H9 (cell line): ENCODE data around the gene PRTN3. TPM values are rescaled to one million over a fixed set of nuclear protein-coding genes. Genes with fewer than 3 reads are reported as not detected.

ENCODE experiments used
- DNase-seq: peaks from one replicate; pipeline ENCODE4 v3.0.0-alpha.2; 2017
- H2AFZ ChIP-seq: one replicate; pipeline ENCODE4 v1.6.1; 2013; ENCODE audit warnings: mild to moderate bottlenecking, low read length, control low read depth, moderate library complexity
- H2AK5ac ChIP-seq: 2 replicates; pipeline ENCODE4 v1.6.1; 2013; ENCODE audit warnings: low read length, control low read depth, mixed read lengths; ENCODE audit not compliant: insufficient read length
- H2BK120ac ChIP-seq: one replicate; pipeline ENCODE4 v1.6.1; 2013; ENCODE audit warnings: low read depth, mild to moderate bottlenecking, low read length, control low read depth, inconsistent platforms; ENCODE audit not compliant: poor library complexity, severe bottlenecking
- H2BK12ac ChIP-seq: 2 replicates; pipeline ENCODE4 v1.6.1; 2013; ENCODE audit warnings: low read length, control low read depth, mixed read lengths, low read depth; ENCODE audit not compliant: insufficient read length
- H2BK15ac ChIP-seq: 2 replicates; pipeline ENCODE4 v1.6.1; 2013; ENCODE audit warnings: low read depth, low read length, control low read depth
- H2BK20ac ChIP-seq: one replicate; pipeline ENCODE4 v1.6.1; 2013; ENCODE audit warnings: low read depth, mild to moderate bottlenecking, low read length, control low read depth, inconsistent platforms; ENCODE audit not compliant: poor library complexity, severe bottlenecking
- H2BK5ac ChIP-seq: 2 replicates; pipeline ENCODE4 v1.6.1; 2013; ENCODE audit warnings: low read length, control low read depth, mixed read lengths; ENCODE audit not compliant: insufficient read length
- H3K14ac ChIP-seq: 2 replicates; pipeline ENCODE4 v1.6.1; 2013; ENCODE audit warnings: low read length, control low read depth; ENCODE audit not compliant: insufficient read depth
- H3K18ac ChIP-seq: 2 replicates; pipeline ENCODE4 v1.6.1; 2013; ENCODE audit warnings: low read depth, mild to moderate bottlenecking, mixed read lengths, low read length, control low read depth; ENCODE audit not compliant: insufficient read length
- H3K23ac ChIP-seq: 2 replicates; pipeline ENCODE4 v1.6.1; 2013; ENCODE audit warnings: low read length, control low read depth, mixed read lengths, low read depth; ENCODE audit not compliant: insufficient read length
- H3K23me2 ChIP-seq: 2 replicates; pipeline ENCODE4 v1.6.1; 2013; ENCODE audit warnings: low read depth, mild to moderate bottlenecking, mixed read lengths, low read length, control low read depth; ENCODE audit not compliant: insufficient read length, poor library complexity, severe bottlenecking
- H3K27ac ChIP-seq: 2 replicates; pipeline ENCODE4 v1.5.1; 2013; ENCODE audit warnings: low read length, control low read depth, mixed read lengths, low read depth; ENCODE audit not compliant: insufficient read length
- H3K27me3 ChIP-seq: 2 replicates; pipeline ENCODE4 v1.6.1; 2013; ENCODE audit warnings: low read length, control low read depth, inconsistent platforms; ENCODE audit not compliant: insufficient read depth
- H3K4ac ChIP-seq: 2 replicates; pipeline ENCODE4 v1.6.1; 2013; ENCODE audit warnings: low read depth, mild to moderate bottlenecking, control low read depth, inconsistent platforms, low read length, moderate library complexity
- H3K4me1 ChIP-seq: 2 replicates; pipeline ENCODE4 v1.6.1; 2013; ENCODE audit warnings: low read length, control low read depth, inconsistent platforms; ENCODE audit not compliant: insufficient read depth
- H3K4me2 ChIP-seq: 2 replicates; pipeline ENCODE4 v1.6.1; 2013; ENCODE audit warnings: low read length, control low read depth, mixed read lengths; ENCODE audit not compliant: insufficient read length, insufficient read depth
- H3K56ac ChIP-seq: 2 replicates; pipeline ENCODE4 v1.6.1; 2013; ENCODE audit warnings: low read depth, mild to moderate bottlenecking, mixed read lengths, low read length, control low read depth; ENCODE audit not compliant: insufficient read length
- H3K79me1 ChIP-seq: 2 replicates; pipeline ENCODE4 v1.6.1; 2013; ENCODE audit warnings: low read depth, mild to moderate bottlenecking, moderate library complexity, low read length, control low read depth, inconsistent platforms; ENCODE audit not compliant: insufficient read depth, poor library complexity, severe bottlenecking
- H3K79me2 ChIP-seq: 2 replicates; pipeline ENCODE4 v1.6.1; 2013; ENCODE audit warnings: low read length, control low read depth, inconsistent platforms; ENCODE audit not compliant: insufficient read depth
- H3K9ac ChIP-seq: 2 replicates; pipeline ENCODE4 v1.6.1; 2013; ENCODE audit warnings: low read length, control low read depth, mixed read lengths; ENCODE audit not compliant: insufficient read length; ENCODE audit errors: extremely low read depth
- H3K9me3 ChIP-seq: one replicate; pipeline ENCODE4 v1.6.1; 2013; ENCODE audit warnings: low read depth, low read length, inconsistent platforms; ENCODE audit not compliant: control insufficient read depth
- H3T11ph ChIP-seq: one replicate; pipeline ENCODE4 v1.6.1; 2013; ENCODE audit warnings: mild to moderate bottlenecking, low read length, control low read depth, inconsistent platforms
- H4K20me1 ChIP-seq: one replicate; pipeline ENCODE4 v1.6.1; 2013; ENCODE audit not compliant: control insufficient read depth, insufficient read length, insufficient read depth
- H4K5ac ChIP-seq: 2 replicates; pipeline ENCODE4 v1.6.1; 2013; ENCODE audit warnings: low read depth, mild to moderate bottlenecking, mixed read lengths, low read length, control low read depth; ENCODE audit not compliant: insufficient read length
- H4K8ac ChIP-seq: replicated peaks from 2 replicates; pipeline ENCODE4 v1.6.1; 2013; ENCODE audit warnings: low read length, control low read depth, mixed read lengths, low read depth; ENCODE audit not compliant: insufficient read length
- H4K91ac ChIP-seq: 2 replicates; pipeline ENCODE4 v1.6.1; 2013; ENCODE audit warnings: low read depth, mild to moderate bottlenecking, moderate library complexity, mixed read lengths, low read length, control low read depth; ENCODE audit not compliant: insufficient read length
- H3K27ac Mint-ChIP-seq, 3 experiments: 2 replicates in 2 of 3; 3 replicates in 1 of 3; pipeline ENCODE4 v1.8.0; 2020 to 2021; ENCODE audit warnings: mixed read lengths in 3 of 3, mild to moderate bottlenecking in 1 of 3, moderate library complexity in 1 of 3
- H3K27me3 Mint-ChIP-seq: 2 replicates; pipeline ENCODE4 v1.8.0; 2021; ENCODE audit warnings: low read depth, mild to moderate bottlenecking, moderate library complexity, mixed read lengths
- H3K36me3 Mint-ChIP-seq, 3 experiments: 2 replicates in 2 of 3; 3 replicates in 1 of 3; pipeline ENCODE4 v1.8.0; 2020 to 2021; ENCODE audit warnings: low read depth in 3 of 3, mixed read lengths in 3 of 3; ENCODE audit not compliant: insufficient read depth in 1 of 3
- H3K4me1 Mint-ChIP-seq, 2 experiments: 2 replicates each; pipeline ENCODE4 v1.8.0; 2020; ENCODE audit warnings: mixed read lengths in 2 of 2
- H3K4me3 Mint-ChIP-seq, 2 experiments: 2 replicates in 1 of 2; 3 replicates in 1 of 2; pipeline ENCODE4 v1.8.0; 2020 to 2021; ENCODE audit warnings: mild to moderate bottlenecking in 2 of 2, mixed read lengths in 2 of 2, moderate library complexity in 1 of 2
- H3K9me3 Mint-ChIP-seq, 2 experiments: 2 replicates in 1 of 2; 3 replicates in 1 of 2; pipeline ENCODE4 v1.8.0; 2020; ENCODE audit warnings: mild to moderate bottlenecking in 2 of 2, mixed read lengths in 2 of 2, moderate library complexity in 1 of 2
- WGBS: extraction: QIAGEN DNeasy Blood & Tissue Kit; methylation state at CpG from one replicate; pipeline ENCODE4 v1.1.7; 2013; ENCODE audit warnings: missing lambda C conversion rate, low lambda C conversion rate, mixed read lengths; ENCODE audit not compliant: insufficient read length; ENCODE audit errors: extremely low coverage; 5-methylcytosine and 5-hydroxymethylcytosine counted together
- total RNA-seq: library from RNA; stranded (reverse); gene quantifications from 2 replicates; pipeline ENCODE4 v1.2.1, GENCODE V29; 2021
- TF ChIP-seq, protein P1 (sequence below): fragments of 200-600 bp; sonication (generic); conservative IDR thresholded peaks from 3 replicates; pipeline ENCODE4 v1.8.0; 2021; ENCODE audit warnings: antibody characterized with exemption, mild to moderate bottlenecking

Gene PRTN3
- total RNA-seq, 1 experiment from 2014 or later, result 0.31 TPM

DNA sequence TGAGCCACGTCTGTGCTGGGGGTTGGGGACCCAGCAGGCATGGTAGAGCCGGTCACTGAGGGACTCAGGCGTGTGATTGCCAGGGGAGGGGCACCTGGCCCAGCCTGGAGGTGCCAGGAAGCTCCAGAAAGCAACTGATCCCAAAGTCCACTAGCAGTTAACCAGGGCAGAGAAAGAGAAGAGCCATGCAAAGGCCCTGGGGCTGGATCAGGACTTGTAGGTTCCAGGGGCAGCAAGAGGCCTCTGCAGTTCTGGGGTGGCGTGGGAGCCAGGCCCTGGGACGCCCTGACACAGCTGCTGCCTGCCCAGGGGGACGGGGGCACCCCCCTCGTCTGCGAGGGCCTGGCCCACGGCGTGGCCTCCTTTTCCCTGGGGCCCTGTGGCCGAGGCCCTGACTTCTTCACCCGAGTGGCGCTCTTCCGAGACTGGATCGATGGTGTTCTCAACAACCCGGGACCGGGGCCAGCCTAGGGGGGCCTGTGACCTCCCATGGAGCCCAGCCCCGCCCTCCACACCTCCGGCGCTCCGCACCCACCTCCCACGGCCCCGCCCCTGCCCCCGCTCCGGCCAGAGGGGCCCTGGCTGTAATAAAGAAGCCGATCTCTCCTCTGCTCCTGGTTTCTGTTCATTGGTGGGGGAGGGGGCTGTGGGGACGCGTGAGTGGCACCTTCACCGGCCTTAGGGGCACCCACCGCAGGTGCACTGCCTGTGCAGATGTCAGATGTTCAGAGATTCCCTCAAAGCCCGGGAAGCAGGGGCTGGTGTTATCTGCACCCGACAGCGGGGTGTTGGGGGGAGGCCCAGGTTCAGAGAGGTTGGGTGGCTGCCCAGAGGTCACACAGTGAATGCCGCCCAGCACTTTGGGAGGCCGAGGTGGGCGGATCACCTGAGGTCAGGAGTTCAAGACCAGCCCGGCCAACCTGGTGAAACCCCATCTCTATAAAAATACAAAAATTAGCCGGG lies 9.1 kb upstream of the PRTN3 start:
- H3K36me3 Mint-ChIP-seq, result no peaks in the 10 kb centered on the region
- Histone ChIP-seq H4K5ac (no peak overlapping the region), H3K27ac (no peak overlapping the region), H3K27me3 (no peaks in the 10 kb centered on the region), H2BK5ac (no peak overlapping the region), H3K9me3 (no peaks in the 10 kb centered on the region), H4K20me1 (no peaks in the 10 kb centered on the region), H2BK12ac (no peak overlapping the region), H2AFZ (no peak overlapping the region), H3K23me2 (no peaks in the 10 kb centered on the region), H3K23ac (no peak overlapping the region), H2BK120ac (no peak overlapping the region), H3K4me2 (no peak overlapping the region), H3K56ac (no peak overlapping the region), H3K4me1 (no peaks in the 10 kb centered on the region), H4K91ac (no peak overlapping the region), H4K8ac (no peak overlapping the region), H2AK5ac (no peak overlapping the region), H3K79me2 (no peaks in the 10 kb centered on the region), H3K18ac (no peak overlapping the region), H3K9ac (no peak overlapping the region), H3K4ac (no peak overlapping the region), H3T11ph (no peak overlapping the region), H2BK20ac (no peak overlapping the region), H3K14ac (no peak overlapping the region), H2BK15ac (no peak overlapping the region), H3K79me1 (no peaks in the 10 kb centered on the region)
- TF ChIP-seq, protein P1, sequence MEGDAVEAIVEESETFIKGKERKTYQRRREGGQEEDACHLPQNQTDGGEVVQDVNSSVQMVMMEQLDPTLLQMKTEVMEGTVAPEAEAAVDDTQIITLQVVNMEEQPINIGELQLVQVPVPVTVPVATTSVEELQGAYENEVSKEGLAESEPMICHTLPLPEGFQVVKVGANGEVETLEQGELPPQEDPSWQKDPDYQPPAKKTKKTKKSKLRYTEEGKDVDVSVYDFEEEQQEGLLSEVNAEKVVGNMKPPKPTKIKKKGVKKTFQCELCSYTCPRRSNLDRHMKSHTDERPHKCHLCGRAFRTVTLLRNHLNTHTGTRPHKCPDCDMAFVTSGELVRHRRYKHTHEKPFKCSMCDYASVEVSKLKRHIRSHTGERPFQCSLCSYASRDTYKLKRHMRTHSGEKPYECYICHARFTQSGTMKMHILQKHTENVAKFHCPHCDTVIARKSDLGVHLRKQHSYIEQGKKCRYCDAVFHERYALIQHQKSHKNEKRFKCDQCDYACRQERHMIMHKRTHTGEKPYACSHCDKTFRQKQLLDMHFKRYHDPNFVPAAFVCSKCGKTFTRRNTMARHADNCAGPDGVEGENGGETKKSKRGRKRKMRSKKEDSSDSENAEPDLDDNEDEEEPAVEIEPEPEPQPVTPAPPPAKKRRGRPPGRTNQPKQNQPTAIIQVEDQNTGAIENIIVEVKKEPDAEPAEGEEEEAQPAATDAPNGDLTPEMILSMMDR, result no peak
- peaks cover 5% of the 10 kb centered on the region for H3K27me3 Mint-ChIP-seq
- no peak overlapping the region for H3K27ac Mint-ChIP-seq
- no CpG with 5 or more reads among the region's 38 CpGs for whole genome bisulfite sequencing
- H3K4me3 Mint-ChIP-seq, result no peak overlapping the region
- H3K4me1 Mint-ChIP-seq, result 0 out of 4 replicates have a peak, but pooled peaks cover 0 to 3% of the 10 kb centered on the region in 2 experiments
- no peak for DNase-seq
- H3K9me3 Mint-ChIP-seq, result no peaks in the 10 kb centered on the region; a peak in 1 of 5 replicates
